Heart left ventricle (tissue), 13 donors: ENCODE results near the gene RGS6.

Experiments used
- POLR2A ChIP-seq, 2 donors: fragments of 450-650 bp; IDR thresholded peaks; one replicate each; pipeline ENCODE4 v1.6.1; 2017; ENCODE audit warnings: antibody characterized with exemption in 2 of 2, mild to moderate bottlenecking in 2 of 2, moderate library complexity in 2 of 2
- TF ChIP-seq, protein P1 (sequence below), 12 donors: fragments of 200-600 bp; sonication (generic) in 4 of 12; IDR thresholded peaks; one replicate each; pipeline versions ENCODE4 v1.5.0 to v1.8.0; 2018 to 2022; ENCODE audit warnings: antibody characterized with exemption in 12 of 12, mild to moderate bottlenecking in 5 of 12
- donor health status: ischemic (EF 13 %, LVEDD 7.1; RV severe dilation, severe dysfunction).
- donor health status: DM: no; HTN: yes; CAD: no.
- donor health status: DM: no; HTN: no; CAD: no.
- donor health status: ischemic (EF 25% LVEDD 6.9; RV normal size, moderate dysfunction).
- donor health status: ischemic (EF 25% LVEDD 5.7; RV mildly dilated, moderate dysfunction).
- donor health status: ischemic (EF 35%, LVEDD 5.7; RV mildly dilated, moderate dysfunction).
- donor health status: nonischemic (EF 11% LVEDD 7.7; RV severe dilation, severe dysfunction).
- donor health status: DM: yes; HTN: yes; CAD: no.
- donor health status: PGD.
- donor health status: ischemic (EF 29% LVEDD 5.4; RV normal size, mild dysfunction).
- donor health status: nonischemic (EF 23%, LVEDD 6.1; RV moderate dilation, normal function).

DNA sequence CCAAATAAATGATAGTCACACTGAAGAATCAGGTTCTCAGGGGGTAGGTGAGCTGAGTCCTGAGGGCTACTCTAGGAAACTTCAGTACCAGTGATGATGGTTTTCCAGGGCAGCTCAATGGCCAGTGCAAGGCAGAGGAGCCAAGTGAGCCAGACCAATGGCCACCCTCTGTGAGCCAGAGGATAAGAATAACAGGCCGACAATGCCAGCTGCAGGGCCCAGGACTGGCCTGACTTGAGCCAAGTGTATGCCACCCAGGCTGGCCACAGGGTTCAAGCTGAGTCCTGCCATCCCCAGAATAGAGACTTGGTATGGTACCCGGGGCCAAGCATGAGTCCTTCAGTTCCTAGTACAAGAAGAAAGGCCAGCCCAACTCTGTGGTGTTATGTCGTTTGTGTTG, 606.2 kb downstream of the RGS6 start:
- no peak for TF ChIP-seq POLR2A (IDR thresholded peaks at IDR 0.05)
- TF ChIP-seq, protein P1, sequence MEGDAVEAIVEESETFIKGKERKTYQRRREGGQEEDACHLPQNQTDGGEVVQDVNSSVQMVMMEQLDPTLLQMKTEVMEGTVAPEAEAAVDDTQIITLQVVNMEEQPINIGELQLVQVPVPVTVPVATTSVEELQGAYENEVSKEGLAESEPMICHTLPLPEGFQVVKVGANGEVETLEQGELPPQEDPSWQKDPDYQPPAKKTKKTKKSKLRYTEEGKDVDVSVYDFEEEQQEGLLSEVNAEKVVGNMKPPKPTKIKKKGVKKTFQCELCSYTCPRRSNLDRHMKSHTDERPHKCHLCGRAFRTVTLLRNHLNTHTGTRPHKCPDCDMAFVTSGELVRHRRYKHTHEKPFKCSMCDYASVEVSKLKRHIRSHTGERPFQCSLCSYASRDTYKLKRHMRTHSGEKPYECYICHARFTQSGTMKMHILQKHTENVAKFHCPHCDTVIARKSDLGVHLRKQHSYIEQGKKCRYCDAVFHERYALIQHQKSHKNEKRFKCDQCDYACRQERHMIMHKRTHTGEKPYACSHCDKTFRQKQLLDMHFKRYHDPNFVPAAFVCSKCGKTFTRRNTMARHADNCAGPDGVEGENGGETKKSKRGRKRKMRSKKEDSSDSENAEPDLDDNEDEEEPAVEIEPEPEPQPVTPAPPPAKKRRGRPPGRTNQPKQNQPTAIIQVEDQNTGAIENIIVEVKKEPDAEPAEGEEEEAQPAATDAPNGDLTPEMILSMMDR (IDR thresholded peaks at IDR 0.05): no peak
